HG03342 (cell line): Measurements from ENCODE around the gene SEMA6B.
"Not testable (repeated sequence)": the region's sequence is repeated elsewhere in the genome, so short reads cannot be mapped to it uniquely, and the experiment has no call there.

Experiments
- ATAC-seq: cut with Tn5 transposase; IDR thresholded peaks from one replicate; pipeline ENCODE4 v1.9.1; 2021; ENCODE audit warnings: mild to moderate bottlenecking, moderate library complexity; ENCODE audit not compliant: unreplicated experiment

SEMA6B gene

DNA sequence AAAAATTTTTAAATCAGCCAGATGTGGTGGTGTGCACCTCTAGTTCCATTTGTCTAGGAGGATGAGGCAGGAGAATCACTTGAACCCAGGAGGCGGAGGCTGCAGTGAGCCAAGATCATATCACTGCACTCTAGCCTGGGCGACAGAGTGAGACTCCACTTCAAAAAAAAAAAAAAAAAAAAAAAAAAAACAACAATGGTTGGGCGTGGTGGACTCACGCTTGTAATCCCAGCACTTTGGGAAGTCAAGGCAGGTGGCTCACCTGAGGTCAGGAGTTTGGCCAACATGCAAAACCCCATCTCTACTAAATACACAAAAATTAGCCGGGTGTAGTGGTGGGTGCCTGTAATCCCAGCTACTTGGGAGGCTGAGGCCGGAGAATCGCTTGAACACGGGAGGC is 32.1 kb downstream of the SEMA6B start:
- not testable (repeated sequence) for ATAC-seq

GRCh38 chr19:4525563-4526002 is 33.9 kb downstream of the SEMA6B start:
- ATAC-seq = no peak

DNA sequence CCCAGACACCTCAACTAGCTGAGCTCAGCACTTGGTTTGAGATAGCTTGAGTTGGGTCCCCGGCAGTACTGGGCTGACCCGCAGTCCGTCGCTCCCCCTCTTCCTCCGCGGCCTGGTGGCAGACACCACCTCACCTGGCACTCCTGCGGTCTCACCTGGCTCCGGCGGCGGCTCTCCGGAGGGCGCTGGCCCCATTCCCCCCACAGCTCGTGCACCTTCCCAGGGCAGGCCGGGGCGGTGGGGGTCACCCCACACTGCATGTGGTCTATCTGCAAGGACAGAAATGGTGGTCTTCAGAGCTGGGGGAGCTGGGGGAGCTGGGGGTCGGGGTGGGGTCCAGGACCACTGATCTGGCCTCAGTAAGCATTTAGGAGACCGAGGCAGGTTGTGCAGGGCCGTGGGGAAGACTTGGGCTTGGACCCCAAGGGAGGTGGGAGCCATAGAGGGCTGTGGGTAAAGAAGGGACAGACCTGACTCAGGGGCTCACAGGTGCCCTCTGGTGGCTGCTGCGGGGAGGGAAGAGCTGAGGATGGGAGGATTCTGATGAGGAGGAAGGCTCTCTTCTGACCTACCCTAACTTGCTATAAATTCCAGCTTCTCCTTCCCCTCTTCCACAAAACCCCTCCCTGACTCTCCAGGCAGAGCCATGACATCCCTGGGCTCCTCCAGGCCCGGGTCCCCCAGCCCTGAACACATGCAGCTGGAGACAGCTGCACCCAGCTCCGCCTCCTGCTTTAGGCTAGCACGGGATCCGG is 34.5 kb downstream of the SEMA6B start:
- ATAC-seq = no peak

DNA sequence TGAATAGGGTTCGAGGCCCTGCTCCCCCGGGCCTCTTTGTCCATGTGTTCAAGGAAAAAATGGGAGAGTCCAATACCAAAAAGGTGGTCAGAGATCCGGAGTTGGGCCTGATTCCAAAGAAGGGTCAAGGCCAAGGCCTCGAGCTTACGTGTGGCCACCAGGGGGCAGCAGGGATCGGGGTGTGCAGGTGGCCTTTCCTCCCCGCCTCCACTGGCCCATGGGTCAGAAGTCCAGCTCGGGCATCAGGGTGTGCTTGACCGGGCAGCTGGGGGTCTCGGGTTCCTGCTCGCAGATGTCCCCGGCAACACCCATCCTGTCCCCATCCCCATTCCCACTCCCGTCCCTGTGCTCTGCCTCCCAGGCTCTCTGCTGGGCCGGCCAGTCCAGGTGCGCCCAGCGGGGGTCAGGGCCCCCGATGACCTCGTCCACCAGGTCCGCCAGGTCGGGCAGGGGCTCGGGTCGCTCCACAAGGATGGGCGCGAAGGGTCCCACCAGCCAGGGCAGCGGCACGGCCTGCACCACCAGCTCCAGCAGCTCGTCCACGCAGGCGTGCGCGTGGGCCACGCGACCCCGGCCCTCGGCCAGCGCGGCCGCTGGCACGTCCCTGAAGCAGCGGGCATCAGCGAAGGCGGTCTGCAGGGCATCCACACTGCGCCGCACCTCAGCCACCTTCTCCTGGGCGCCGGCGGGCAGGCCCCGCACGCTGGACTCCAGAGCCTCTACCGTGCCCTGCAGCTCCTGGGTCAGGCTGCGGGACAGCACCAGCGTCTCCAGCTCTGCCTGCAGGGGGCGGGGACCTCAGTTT is 36.0 kb downstream of the SEMA6B start:
- no peak for ATAC-seq

- no peak for ATAC-seq
These were observed 37.0 kb downstream of the SEMA6B start for GRCh38 chr19:4522291-4523002.

GRCh38 chr19:4521888-4522242 is 37.6 kb downstream of the SEMA6B start:
- no peak for ATAC-seq

DNA sequence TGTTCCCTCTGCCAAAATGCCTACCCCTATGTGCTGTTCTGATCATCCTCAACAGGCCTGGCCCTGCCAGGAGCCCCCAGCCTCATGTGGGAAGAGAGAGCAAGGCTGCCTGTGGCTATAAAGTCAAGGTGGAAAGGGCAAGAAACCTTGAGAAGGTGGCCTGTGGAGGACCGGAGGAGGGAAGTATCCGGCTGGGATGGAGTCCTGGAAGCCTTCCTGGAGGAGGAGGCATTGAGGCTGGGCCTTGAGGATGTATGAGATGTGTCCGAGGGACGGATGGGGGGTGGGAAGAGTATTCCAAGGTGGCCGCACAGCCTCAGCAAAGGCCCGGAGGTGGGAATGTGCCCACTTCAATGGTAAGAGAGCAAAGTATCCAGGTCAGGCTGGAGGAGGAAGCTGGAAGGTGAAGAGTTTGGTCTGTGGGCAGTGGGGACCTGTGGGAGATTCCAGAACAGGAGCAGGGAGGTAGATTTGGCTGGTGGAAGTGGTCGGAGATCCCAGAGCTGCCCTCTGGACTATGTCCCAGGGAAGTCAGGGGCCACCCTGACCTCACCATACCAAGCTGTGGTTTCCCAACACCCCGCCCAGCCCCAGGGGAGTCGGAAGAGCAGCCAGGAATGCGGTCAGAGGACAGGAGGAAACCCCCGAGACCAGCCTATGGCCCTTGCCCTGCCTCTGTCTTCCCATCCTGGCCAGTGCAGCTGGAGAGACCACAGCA is 38.2 kb downstream of the SEMA6B start:
- no peak for ATAC-seq

DNA sequence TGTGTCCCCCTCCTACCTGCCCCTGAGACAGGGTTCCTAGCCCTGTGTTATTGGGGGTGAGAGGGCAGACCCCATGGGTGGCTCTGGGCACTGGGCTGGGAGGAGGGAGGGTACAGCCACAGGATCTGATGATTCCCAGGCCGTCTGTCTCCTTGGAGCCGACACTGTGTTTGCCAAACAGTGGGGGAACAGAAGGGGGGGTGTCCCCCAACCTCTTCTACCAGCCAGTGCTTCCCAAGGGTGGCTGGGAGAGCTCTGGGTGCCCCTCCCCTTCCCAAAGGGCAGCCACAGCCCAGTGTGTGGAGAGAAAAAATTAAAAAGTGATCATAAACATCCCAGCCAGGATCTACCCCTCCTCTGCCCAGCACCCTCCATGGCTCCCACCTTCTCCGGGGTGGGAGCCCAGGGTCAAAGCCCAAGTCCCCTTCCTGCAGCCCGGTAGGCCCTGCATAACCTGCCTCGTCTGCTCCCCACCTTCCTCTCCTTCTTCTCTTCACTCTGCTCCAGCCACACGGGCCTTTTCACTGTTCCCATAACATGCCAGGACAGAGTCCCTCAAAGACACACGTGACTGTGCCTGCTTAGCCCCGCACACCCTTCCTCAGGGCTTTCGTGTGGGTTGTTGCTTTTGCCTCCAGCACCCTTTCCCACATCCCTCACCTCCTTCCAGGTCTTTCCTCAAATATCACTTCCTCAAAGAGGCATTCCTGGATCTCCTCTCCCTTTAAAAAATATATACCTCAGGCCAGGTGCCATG is 39.8 kb downstream of the SEMA6B start:
- no peak for ATAC-seq

- no peak for ATAC-seq
These were observed 40.4 kb downstream of the SEMA6B start for GRCh38 chr19:4519172-4519496.

DNA sequence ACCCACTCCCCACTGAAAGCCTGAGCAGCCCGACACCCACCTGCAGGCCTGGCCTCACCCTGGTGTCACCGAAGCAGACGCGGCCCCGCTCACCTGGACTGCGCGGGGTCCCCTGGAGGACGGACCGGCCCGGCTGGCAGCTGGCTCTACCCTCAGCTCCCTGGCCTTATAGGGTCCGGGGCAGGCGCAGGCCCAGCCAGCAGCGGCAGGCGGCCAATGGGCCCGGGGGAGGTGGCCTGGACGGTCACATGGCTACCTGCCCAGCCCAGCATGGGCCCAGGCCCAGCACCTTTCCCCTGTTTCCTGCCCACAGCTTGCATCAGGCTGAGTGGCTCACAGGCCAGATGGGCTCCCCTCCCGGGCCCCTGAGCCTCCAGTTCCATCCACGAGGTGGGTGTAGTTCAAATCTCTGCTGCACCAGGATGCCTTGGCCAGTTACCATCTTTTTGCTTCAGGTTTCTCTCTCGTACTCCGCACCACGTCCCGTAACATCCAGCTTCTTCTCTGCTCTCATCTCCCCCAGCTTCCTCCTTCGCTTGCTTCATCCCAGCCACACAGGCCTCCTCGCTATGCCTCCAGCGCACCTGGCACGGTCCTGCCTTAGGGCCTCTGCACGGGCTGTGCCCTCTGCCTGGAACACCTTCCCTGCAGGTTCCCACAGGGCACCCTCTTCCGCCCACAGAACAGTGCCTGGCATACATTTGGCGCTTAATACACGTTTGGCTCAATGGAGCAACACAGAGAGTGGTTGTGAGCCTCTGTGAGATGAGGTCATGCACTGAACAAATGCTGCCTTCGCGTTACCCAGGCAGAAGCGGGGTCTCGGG is 40.9 kb downstream of the SEMA6B start, which contains the start of gene PLIN4:
TSS of gene PLIN4 (minus strand) at position 142 of the 827 bp plus-strand sequence. CDS start 214 bp downstream, outside the sequence.
- ATAC-seq = no peak

DNA sequence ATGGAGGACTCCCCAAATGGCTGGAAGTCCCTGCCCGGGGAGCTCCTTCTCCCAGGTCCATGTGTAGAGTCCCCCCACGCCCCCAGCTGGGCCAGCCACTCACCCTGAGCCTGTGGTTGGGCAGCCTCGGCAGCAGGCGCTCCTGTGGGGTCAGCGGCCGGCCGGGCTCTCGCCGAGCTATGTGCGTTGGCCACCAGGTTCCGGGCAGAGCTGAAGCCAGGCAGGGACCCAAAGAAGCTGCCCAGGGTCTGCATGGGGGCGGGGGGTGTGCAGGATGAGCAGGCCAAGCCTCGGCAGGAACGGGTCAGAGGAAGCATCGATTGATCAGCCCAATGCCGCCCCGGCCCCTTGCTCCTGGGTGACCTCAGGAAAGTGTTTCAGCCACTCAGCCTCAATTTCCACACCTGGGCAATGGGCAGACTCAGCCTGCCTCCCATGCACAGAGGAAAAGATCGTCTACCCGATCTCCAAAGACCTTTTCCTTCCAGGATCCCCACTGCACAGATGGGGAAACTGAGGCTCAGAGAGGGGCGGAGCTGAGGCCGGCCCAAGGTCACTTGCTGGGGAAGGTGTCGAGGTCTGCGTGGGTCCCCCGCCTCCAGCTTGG is 41.9 kb downstream of the SEMA6B start:
- no peak for ATAC-seq

DNA sequence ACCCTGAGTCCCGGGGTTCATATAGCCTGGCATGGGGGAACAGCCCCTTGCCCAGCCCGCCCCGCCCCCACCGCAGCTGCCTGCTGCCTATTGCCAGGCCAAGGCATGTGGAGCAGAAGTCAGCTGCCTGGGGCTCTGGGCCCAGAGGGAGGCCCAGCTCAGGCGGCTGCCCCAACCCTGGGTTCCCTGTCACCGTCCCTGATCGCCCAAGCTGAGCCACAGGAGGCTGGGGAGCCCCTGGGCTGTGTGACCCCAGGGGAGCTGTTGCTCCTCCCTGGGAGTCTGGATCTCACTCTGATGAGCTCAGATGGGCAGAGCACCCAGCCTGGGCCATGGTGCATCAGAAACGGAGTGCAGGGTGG is 42.6 kb downstream of the SEMA6B start:
- ATAC-seq = no peak

DNA sequence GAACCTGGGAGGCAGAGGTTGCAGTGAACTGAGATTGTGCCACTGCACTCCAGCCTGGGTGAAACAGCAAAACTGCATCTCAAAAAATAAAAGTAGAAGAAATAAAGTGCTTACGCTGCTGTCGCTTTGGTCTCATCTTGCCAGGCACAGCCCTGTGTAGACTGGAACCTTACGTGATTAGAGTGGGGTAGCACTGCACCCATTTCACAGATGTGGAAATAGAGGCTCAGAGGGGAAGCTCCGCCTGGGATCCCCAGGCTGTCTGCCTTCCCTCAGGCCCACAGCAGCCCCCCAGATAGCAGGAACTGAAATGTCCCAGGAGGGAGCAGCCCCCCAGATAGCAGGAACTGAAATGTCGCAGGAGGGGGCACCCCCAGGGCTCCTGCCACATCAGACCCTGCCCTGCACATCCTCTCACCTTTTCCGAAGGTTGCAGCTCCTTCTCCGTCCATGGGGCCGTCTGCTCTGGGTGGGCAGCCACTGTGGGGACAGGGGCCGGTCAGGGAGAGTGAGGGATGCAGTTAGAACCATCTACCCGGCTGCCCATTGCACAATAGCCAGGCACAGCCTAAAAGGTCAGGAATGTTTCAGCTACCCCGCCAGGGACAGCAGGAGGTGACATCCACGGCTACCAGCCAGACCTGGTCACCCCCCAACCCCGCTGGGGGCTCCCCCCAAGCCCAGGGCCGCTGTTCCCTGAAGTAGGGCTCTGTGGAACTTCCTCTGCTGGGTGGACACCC is 43.1 kb downstream of the SEMA6B start:
- ATAC-seq = no peak

GRCh38 chr19:4515732-4516131 is 43.8 kb downstream of the SEMA6B start:
- no peak for ATAC-seq

DNA sequence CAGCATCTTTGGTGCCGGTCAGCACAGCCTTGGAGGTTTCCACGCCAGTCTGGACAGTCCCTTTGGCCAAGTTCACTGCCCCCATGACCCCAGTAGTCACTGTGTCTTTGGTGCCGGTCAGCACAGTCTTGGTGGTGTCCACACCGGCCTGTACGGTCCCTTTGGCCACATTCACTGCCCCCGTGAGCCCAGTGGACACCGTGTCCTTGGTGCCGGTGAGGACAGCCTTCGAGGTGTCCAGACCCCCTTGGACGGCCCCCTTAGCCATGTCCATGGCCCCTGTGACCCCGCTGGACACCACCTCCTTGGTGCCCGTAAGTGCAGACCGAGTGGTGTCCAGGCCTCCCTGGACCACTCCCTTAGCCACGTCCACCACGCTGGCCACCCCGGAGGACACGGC is 46.2 kb downstream of the SEMA6B start:
- no peak for ATAC-seq

- ATAC-seq = no peak
These were observed 47.4 kb downstream of the SEMA6B start for GRCh38 chr19:4512070-4512469.

GRCh38 chr19:4511300-4512054 is 48.0 kb downstream of the SEMA6B start:
- ATAC-seq = no peak
